ENCODE measurements around the gene SMIM13.

Gene SMIM13

GRCh38 chr6:11066505-11067347 lies 26.9 kb upstream of the SMIM13 start:
- H3K4me3 ChIP-seq (ENCODE audit: low read depth, low read length), result no peak overlapping the region
- no peak for TF ChIP-seq CTCF (IDR thresholded peaks at IDR 0.05; ENCODE audit: low read depth, low read length)

GRCh38 chr6:11067348-11067747 lies 26.3 kb upstream of the SMIM13 start:
- TF ChIP-seq CTCF (IDR thresholded peaks at IDR 0.05; ENCODE audit: low read depth, low read length), result no peak
- H3K4me3 ChIP-seq (ENCODE audit: low read depth, low read length), result no peak overlapping the region

GRCh38 chr6:11069760-11070159 lies 23.9 kb upstream of the SMIM13 start:
- no peak overlapping the region for H3K4me3 ChIP-seq (ENCODE audit: low read depth, low read length)
- no peak for TF ChIP-seq CTCF (IDR thresholded peaks at IDR 0.05; ENCODE audit: low read depth, low read length)

- no peak for TF ChIP-seq CTCF (IDR thresholded peaks at IDR 0.05; ENCODE audit: low read depth, low read length)
- H3K4me3 ChIP-seq (ENCODE audit: low read depth, low read length), result no peak overlapping the region
Measured at GRCh38 chr6:11072101-11072500, 21.5 kb upstream of the SMIM13 start.

- H3K4me3 ChIP-seq (ENCODE audit: low read depth, low read length), result no peak overlapping the region
- TF ChIP-seq CTCF (IDR thresholded peaks at IDR 0.05; ENCODE audit: low read depth, low read length), result no peak
Measured at GRCh38 chr6:11076540-11076939, 17.1 kb upstream of the SMIM13 start.

GRCh38 chr6:11078266-11078665 lies 15.4 kb upstream of the SMIM13 start:
- no peak for TF ChIP-seq CTCF (IDR thresholded peaks at IDR 0.05; ENCODE audit: low read depth, low read length)
- no peak overlapping the region for H3K4me3 ChIP-seq (ENCODE audit: low read depth, low read length)

GRCh38 chr6:11080296-11080695 lies 13.3 kb upstream of the SMIM13 start:
- no peak for TF ChIP-seq CTCF (IDR thresholded peaks at IDR 0.05; ENCODE audit: low read depth, low read length)
- H3K4me3 ChIP-seq (ENCODE audit: low read depth, low read length), result no peak overlapping the region

Measured in WI38 (cell line).